H1 (cell line): Measurements from ENCODE around the gene ZNF408.

Source experiments
- ATF2 ChIP-seq: IDR thresholded peaks from 2 replicates; pipeline ENCODE4 v1.6.1; 2012; ENCODE audit warnings: low read length, inconsistent platforms
- CBX5 ChIP-seq: fragments of 300-800, 300-1000 bp; sonication (generic); IDR thresholded peaks from 2 replicates; pipeline ENCODE4 v1.7.1; 2016; ENCODE audit warnings: antibody characterized with exemption, low read length, low read depth
- CTCF ChIP-seq, 3 experiments: IDR thresholded peaks; 1 replicate in 2 of 3; 2 replicates in 1 of 3; pipeline versions ENCODE4 v1.5.1 to v1.6.1; 2011; ENCODE audit warnings: low read length in 3 of 3, mild to moderate bottlenecking in 3 of 3, inconsistent platforms in 2 of 3, low read depth in 1 of 3, moderate library complexity in 1 of 3; ENCODE audit not compliant: insufficient read depth in 1 of 3; ENCODE audit errors: control extremely low read depth in 1 of 3
- EGR1 ChIP-seq: IDR thresholded peaks from 2 replicates; pipeline ENCODE4 v1.6.1; 2011; ENCODE audit warnings: low read depth, low read length, borderline replicate concordance
- HDAC2 ChIP-seq, 2 experiments: fragments of 300-600 bp in 1 of 2; sonication (generic) in 1 of 2; IDR thresholded peaks; 2 replicates each; pipeline ENCODE4 v1.6.1; 2011 to 2012; ENCODE audit warnings: low read depth in 2 of 2, low read length in 2 of 2, mild to moderate bottlenecking in 2 of 2, moderate library complexity in 2 of 2, borderline replicate concordance in 1 of 2, inconsistent platforms in 1 of 2
- POLR2A ChIP-seq, 2 experiments: IDR thresholded peaks; 1 replicate in 1 of 2; 2 replicates in 1 of 2; pipeline ENCODE4 v1.6.1; 2011; ENCODE audit warnings: low read depth in 2 of 2, low read length in 2 of 2, mild to moderate bottlenecking in 2 of 2; ENCODE audit errors: control extremely low read depth in 1 of 2
- SIN3A ChIP-seq, 2 experiments: IDR thresholded peaks in 1 of 2; conservative IDR thresholded peaks in 1 of 2; 2 replicates each; pipeline ENCODE4 v1.6.1; 2011 to 2012; ENCODE audit warnings: low read length in 2 of 2, improper control_type of control experiment in 1 of 2, low read depth in 1 of 2, mild to moderate bottlenecking in 1 of 2
- SRF ChIP-seq: IDR thresholded peaks from 2 replicates; pipeline ENCODE4 v1.6.1; 2011; ENCODE audit warnings: mild to moderate bottlenecking, low read depth, low read length, moderate library complexity
- TEAD4 ChIP-seq: IDR thresholded peaks from 2 replicates; pipeline ENCODE4 v1.6.1; 2012; ENCODE audit warnings: low read depth, low read length, inconsistent platforms, mixed read lengths
- ZNF274 ChIP-seq: IDR thresholded peaks from 2 replicates; pipeline ENCODE4 v1.7.0; 2012; ENCODE audit warnings: low read length, borderline replicate concordance; ENCODE audit errors: extremely low read depth

- TF ChIP-seq ZNF274: no peak
- no peak for TF ChIP-seq SIN3A (conservative IDR thresholded peaks at IDR 0.05 in 1 of 2, IDR thresholded peaks at IDR 0.05 in 1 of 2; ENCODE audit: low read depth in 1 of 2, low read length in 2 of 2)
- TF ChIP-seq CBX5: no peak
- TF ChIP-seq TEAD4: no peak
- no peak for TF ChIP-seq ATF2
- no peak for TF ChIP-seq SRF
- no peak for TF ChIP-seq HDAC2 (IDR thresholded peaks at IDR 0.05; ENCODE audit: borderline replicate concordance in 1 of 2, low read depth in 2 of 2, low read length in 2 of 2)
- no peak for TF ChIP-seq EGR1
- TF ChIP-seq CTCF (IDR thresholded peaks at IDR 0.05; ENCODE audit: control extremely low read depth in 1 of 3, insufficient read depth in 1 of 3, low read depth in 1 of 3, low read length in 3 of 3): no peak
- no peak for TF ChIP-seq POLR2A (IDR thresholded peaks at IDR 0.05; ENCODE audit: control extremely low read depth in 1 of 2, low read depth in 2 of 2, low read length in 2 of 2)
Measured at GRCh38 chr11:46696212-46696558, 4.6 kb upstream of the ZNF408 start.
